Measurements from ENCODE around the gene SAFB. TPM values are rescaled to one million over a fixed set of nuclear protein-coding genes. Genes with fewer than 3 reads are reported as not detected.

SAFB gene
- total RNA-seq, 1 experiment from 2014 or later, result 143 TPM

DNA sequence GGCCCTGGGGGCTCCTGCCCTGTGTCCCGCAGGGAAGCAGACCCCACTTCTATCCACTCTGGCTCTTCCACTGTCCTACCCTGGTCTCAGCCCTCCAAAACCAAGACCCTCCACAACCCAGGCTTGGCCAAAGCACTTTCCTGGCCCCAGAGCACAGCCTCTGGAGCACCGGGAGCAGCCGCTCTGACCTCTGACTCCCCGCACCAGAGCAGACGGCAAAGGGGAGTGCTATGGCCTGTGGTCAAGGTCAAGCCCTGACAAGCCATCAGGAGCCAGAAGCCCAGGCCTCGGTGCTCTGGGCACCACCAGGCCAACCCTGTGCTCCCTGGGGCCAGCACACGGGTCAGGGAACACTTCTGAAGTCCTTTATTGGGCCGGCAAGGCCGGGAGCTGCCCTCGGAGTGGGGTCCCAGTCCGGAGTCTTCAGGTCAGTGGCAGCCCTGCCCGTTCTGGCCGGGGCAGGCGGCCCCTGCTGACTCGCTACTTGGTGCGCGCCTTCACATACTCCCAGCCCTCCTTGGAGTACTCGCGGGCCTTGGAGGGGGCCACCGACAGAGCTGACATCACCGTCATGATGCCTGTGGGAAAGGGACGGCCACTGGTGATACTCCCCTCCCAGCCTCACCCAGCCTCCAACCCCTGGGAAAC, 55.3 kb downstream of the SAFB start:
- Histone ChIP-seq H3K9me2 (ENCODE audit: insufficient read depth) (no peaks in the 10 kb centered on the region), H3K4me1 (ENCODE audit: control insufficient read depth in 1 of 2, insufficient read depth in 2 of 2, low read length in 2 of 2) (peaks cover 5 to 17% of the 10 kb centered on the region in 2 experiments; a peak in 2 of 4 replicates), H3K27me3 (ENCODE audit: insufficient read depth, low read length) (no peaks in the 10 kb centered on the region), H2AFZ (ENCODE audit: low read depth, low read length, poor library complexity, severe bottlenecking) (no peak overlapping the region), H3K4me3 (replicated peaks in 1 of 2; ENCODE audit: low read depth in 1 of 2, low read length in 2 of 2) (no peak overlapping the region), H3K79me2 (ENCODE audit: insufficient read depth, low read length) (peaks cover 12% of the 10 kb centered on the region), H3K9me3 (ENCODE audit: control insufficient read depth in 1 of 2, insufficient read depth in 1 of 2, low read depth in 1 of 2, low read length in 2 of 2) (no peaks in the 10 kb centered on the region), H3K36me3 (ENCODE audit: control insufficient read depth in 1 of 2, insufficient read depth in 2 of 2, low read length in 2 of 2) (no peaks in the 10 kb centered on the region), H3K27ac (ENCODE audit: low read depth, low read length) (no peak overlapping the region), H4K20me1 (ENCODE audit: insufficient read depth) (no peaks in the 10 kb centered on the region), H3K4me2 (ENCODE audit: low read length) (no peak overlapping the region), H3K9ac (ENCODE audit: low read length) (no peak overlapping the region)
- intact Hi-C loops (cut with micrococcal nuclease), result no loop called here
- RAD21 ChIA-PET (ENCODE audit: low non-redundant PET in 1 of 2, low total read pairs in 2 of 2, uncharacterized antibody in 2 of 2, unreplicated experiment in 2 of 2), result interaction anchor here in 1 of 2 experiments (0.8 kb wide), 1 partner anchor 13 kb away, joined by 3 read pairs; no protein-coding TSS in a partner anchor
- no peak for DNase-seq (ENCODE audit: low read depth, low spot score)
- no peak for TF ChIP-seq TCF7L2 (IDR thresholded peaks at IDR 0.05; ENCODE audit: borderline replicate concordance, extremely low read depth, insufficient read depth, insufficient read length)
- no peak for TF ChIP-seq SP1 (IDR thresholded peaks at IDR 0.05; ENCODE audit: low read depth)
- TF ChIP-seq, protein P1, sequence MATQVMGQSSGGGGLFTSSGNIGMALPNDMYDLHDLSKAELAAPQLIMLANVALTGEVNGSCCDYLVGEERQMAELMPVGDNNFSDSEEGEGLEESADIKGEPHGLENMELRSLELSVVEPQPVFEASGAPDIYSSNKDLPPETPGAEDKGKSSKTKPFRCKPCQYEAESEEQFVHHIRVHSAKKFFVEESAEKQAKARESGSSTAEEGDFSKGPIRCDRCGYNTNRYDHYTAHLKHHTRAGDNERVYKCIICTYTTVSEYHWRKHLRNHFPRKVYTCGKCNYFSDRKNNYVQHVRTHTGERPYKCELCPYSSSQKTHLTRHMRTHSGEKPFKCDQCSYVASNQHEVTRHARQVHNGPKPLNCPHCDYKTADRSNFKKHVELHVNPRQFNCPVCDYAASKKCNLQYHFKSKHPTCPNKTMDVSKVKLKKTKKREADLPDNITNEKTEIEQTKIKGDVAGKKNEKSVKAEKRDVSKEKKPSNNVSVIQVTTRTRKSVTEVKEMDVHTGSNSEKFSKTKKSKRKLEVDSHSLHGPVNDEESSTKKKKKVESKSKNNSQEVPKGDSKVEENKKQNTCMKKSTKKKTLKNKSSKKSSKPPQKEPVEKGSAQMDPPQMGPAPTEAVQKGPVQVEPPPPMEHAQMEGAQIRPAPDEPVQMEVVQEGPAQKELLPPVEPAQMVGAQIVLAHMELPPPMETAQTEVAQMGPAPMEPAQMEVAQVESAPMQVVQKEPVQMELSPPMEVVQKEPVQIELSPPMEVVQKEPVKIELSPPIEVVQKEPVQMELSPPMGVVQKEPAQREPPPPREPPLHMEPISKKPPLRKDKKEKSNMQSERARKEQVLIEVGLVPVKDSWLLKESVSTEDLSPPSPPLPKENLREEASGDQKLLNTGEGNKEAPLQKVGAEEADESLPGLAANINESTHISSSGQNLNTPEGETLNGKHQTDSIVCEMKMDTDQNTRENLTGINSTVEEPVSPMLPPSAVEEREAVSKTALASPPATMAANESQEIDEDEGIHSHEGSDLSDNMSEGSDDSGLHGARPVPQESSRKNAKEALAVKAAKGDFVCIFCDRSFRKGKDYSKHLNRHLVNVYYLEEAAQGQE (IDR thresholded peaks at IDR 0.05; ENCODE audit: low read depth), result no peak
- no peak for TF ChIP-seq POLR2A (IDR thresholded peaks at IDR 0.05; ENCODE audit: borderline replicate concordance, extremely low read depth, insufficient read depth, insufficient read length)
- TF ChIP-seq YY1 (IDR thresholded peaks at IDR 0.05; ENCODE audit: extremely low read depth, insufficient replicate concordance, low read depth, low read length), result no peak
- TF ChIP-seq EZH2 (IDR thresholded peaks at IDR 0.05), result no peak
- TF ChIP-seq CEBPB (IDR thresholded peaks at IDR 0.05; ENCODE audit: low read depth), result no peak
- no peak for TF ChIP-seq POLR2AphosphoS5 (IDR thresholded peaks at IDR 0.05; ENCODE audit: low read depth, low read length)
- TF ChIP-seq RAD21 (IDR thresholded peaks at IDR 0.05; ENCODE audit: low read depth), result no peak
- POLR2A ChIA-PET, result no interaction called here
- no peak for ATAC-seq
- no TSS peak for BruUV-seq (replicated peaks)
- CTCF ChIA-PET, result interaction anchor here (1.0 kb wide), 1 partner anchor 11 kb away, joined by 3 read pairs; no protein-coding TSS in a partner anchor
